Stimulated activated CD8-positive, alpha-beta memory T cell treated with anti-CD3 and anti-CD28 coated beads, Interleukin-7, amount 100 ng/mL, for 48 hours (primary cell): ENCODE data around the gene TRAPPC10.
A peak's percentile ranks its signal among the peaks of the same experiment; 100 is the strongest.

Experiments used
- DNase-seq, 2 donors: peaks; one replicate each; pipeline ENCODE4 v3.0.0-alpha.2; 2020; ENCODE audit warnings: low read depth in 1 of 2; ENCODE audit errors: extremely low read depth in 1 of 2

TRAPPC10 gene

GRCh38 chr21:44024887-44025353 lies 12.8 kb downstream of the TRAPPC10 start:
- DNase-seq = no peak

GRCh38 chr21:44027607-44028286 lies 15.6 kb downstream of the TRAPPC10 start:
- DNase-seq = no peak

GRCh38 chr21:44028287-44028659 lies 16.2 kb downstream of the TRAPPC10 start:
- no peak for DNase-seq

- DNase-seq = no peak
Observed at GRCh38 chr21:44029460-44030087, 17.5 kb downstream of the TRAPPC10 start.

- DNase-seq = no peak
Observed at GRCh38 chr21:44035244-44035643, 23.1 kb downstream of the TRAPPC10 start.

GRCh38 chr21:44038063-44038462 lies 26.0 kb downstream of the TRAPPC10 start:
- no peak for DNase-seq

- DNase-seq = no peak
Observed at GRCh38 chr21:44039828-44040227, 27.7 kb downstream of the TRAPPC10 start.

- DNase-seq = no peak
Observed at GRCh38 chr21:44043613-44044012, 31.5 kb downstream of the TRAPPC10 start.

- DNase-seq = no peak
Observed at GRCh38 chr21:44046734-44047133, 34.6 kb downstream of the TRAPPC10 start.

- DNase-seq = no peak
Observed at GRCh38 chr21:44047996-44048560, 36.0 kb downstream of the TRAPPC10 start.

- DNase-seq = no peak
Observed at GRCh38 chr21:44049182-44049581, 37.1 kb downstream of the TRAPPC10 start.

GRCh38 chr21:44049606-44050005 lies 37.5 kb downstream of the TRAPPC10 start:
- DNase-seq = no peak

- DNase-seq = no peak
Observed at GRCh38 chr21:44050276-44050675, 38.2 kb downstream of the TRAPPC10 start.

GRCh38 chr21:44051462-44051941 lies 39.4 kb downstream of the TRAPPC10 start:
- DNase-seq = no peak

GRCh38 chr21:44052071-44052829 lies 40.1 kb downstream of the TRAPPC10 start:
- no peak for DNase-seq

- DNase-seq = no peak
Observed at GRCh38 chr21:44052830-44053226, 40.7 kb downstream of the TRAPPC10 start.

GRCh38 chr21:44053567-44053966 lies 41.5 kb downstream of the TRAPPC10 start:
- DNase-seq = no peak

GRCh38 chr21:44054710-44055109 lies 42.6 kb downstream of the TRAPPC10 start:
- DNase-seq = no peak

GRCh38 chr21:44057055-44057454 lies 44.9 kb downstream of the TRAPPC10 start:
- DNase-seq = no peak

- DNase-seq = peak in 1 of 2 donors; percentile 68
Observed at GRCh38 chr21:44057960-44058651, 46.0 kb downstream of the TRAPPC10 start.

- no peak for DNase-seq
Observed at GRCh38 chr21:44058652-44058964, 46.5 kb downstream of the TRAPPC10 start.
